WTC11 (cell line): ENCODE measurements around the gene KLF7.

ENCODE experiments used
- FOXJ3 ChIP-seq: sonication (generic); formaldehyde crosslinking; IDR thresholded peaks from 2 replicates; pipeline ENCODE4 v1.9.0; 2021; ENCODE audit warnings: missing genetic modification reagents, mild to moderate bottlenecking, borderline replicate concordance
- JAZF1 ChIP-seq: fragments of 250-450 bp; sonication (Bioruptor Pico); IDR thresholded peaks from 2 replicates; pipeline ENCODE4 v1.9.0; 2021; ENCODE audit warnings: moderate library complexity, mild to moderate bottlenecking, inconsistent platforms
- KAT7 ChIP-seq: sonication (generic); formaldehyde crosslinking; IDR thresholded peaks from 2 replicates; pipeline ENCODE4 v1.8.1; 2023; ENCODE audit warnings: missing genetic modification reagents, mild to moderate bottlenecking, borderline replicate concordance
- SMAD3 ChIP-seq: sonication (generic); formaldehyde crosslinking; IDR thresholded peaks from 2 replicates; pipeline ENCODE4 v1.8.0; 2022; ENCODE audit warnings: missing genetic modification reagents, mild to moderate bottlenecking, borderline replicate concordance
- TF ChIP-seq, protein P1 (sequence below): fragments of 250-450 bp; sonication (Bioruptor Pico); IDR thresholded peaks from 2 replicates; pipeline ENCODE4 v1.9.0; 2021; ENCODE audit warnings: mild to moderate bottlenecking
- TF ChIP-seq, protein P2 (sequence below): fragments of 200-600 bp; IDR thresholded peaks from 2 replicates; pipeline ENCODE4 v1.8.0; 2022; ENCODE audit warnings: antibody characterized with exemption
- TF ChIP-seq, protein P3 (sequence below): sonication (generic); formaldehyde crosslinking; IDR thresholded peaks from 2 replicates; pipeline ENCODE4 v1.8.0; 2022; ENCODE audit warnings: mild to moderate bottlenecking, missing genetic modification reagents

DNA sequence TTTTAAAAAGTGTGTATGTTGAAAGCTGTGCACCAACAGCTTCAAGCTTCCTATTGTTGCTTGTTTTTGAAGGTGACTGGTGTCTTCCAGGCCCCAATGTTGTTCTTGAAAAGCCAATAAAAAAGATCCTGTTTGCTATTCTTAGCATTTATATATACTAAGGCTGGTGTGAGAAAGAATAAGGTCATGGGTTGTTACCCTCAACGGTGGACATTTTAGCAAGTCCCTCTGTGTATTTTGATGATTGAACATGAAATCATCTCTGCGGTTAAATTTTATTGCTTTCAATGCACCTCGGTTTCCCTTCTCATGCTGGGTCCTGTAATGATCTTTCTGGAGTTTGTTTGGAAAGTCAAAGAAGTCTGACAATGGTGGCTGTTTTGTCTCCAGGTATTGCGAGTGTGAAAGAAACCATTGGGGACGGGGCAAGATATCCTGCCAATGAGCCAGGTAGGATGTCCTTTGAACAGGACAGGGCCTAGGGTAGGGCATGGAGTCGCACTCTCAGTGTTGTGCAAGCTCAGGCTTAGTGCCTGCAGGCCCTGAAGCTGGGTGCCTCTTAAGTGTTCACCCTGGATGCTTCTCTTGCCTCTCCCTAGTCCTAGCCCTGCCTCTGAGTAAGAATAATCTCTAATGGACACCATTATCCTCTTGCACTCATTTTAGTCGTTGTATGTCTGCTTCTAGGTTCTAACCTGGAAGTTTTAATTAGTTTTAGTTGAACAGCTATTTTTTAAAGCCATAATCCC lies 16.0 kb upstream of the KLF7 start:
- TF ChIP-seq SMAD3 (CRISPR knock-in tag) (no peak), JAZF1 (no peak), KAT7 (CRISPR knock-in tag) (no peak), FOXJ3 (CRISPR knock-in tag) (no peak)
- TF ChIP-seq, protein P1, sequence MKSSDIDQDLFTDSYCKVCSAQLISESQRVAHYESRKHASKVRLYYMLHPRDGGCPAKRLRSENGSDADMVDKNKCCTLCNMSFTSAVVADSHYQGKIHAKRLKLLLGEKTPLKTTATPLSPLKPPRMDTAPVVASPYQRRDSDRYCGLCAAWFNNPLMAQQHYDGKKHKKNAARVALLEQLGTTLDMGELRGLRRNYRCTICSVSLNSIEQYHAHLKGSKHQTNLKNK (CRISPR knock-in tag) = no peak
- TF ChIP-seq, protein P2, sequence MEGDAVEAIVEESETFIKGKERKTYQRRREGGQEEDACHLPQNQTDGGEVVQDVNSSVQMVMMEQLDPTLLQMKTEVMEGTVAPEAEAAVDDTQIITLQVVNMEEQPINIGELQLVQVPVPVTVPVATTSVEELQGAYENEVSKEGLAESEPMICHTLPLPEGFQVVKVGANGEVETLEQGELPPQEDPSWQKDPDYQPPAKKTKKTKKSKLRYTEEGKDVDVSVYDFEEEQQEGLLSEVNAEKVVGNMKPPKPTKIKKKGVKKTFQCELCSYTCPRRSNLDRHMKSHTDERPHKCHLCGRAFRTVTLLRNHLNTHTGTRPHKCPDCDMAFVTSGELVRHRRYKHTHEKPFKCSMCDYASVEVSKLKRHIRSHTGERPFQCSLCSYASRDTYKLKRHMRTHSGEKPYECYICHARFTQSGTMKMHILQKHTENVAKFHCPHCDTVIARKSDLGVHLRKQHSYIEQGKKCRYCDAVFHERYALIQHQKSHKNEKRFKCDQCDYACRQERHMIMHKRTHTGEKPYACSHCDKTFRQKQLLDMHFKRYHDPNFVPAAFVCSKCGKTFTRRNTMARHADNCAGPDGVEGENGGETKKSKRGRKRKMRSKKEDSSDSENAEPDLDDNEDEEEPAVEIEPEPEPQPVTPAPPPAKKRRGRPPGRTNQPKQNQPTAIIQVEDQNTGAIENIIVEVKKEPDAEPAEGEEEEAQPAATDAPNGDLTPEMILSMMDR = no peak
- TF ChIP-seq, protein P3, sequence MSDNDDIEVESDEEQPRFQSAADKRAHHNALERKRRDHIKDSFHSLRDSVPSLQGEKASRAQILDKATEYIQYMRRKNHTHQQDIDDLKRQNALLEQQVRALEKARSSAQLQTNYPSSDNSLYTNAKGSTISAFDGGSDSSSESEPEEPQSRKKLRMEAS (CRISPR knock-in tag) = no peak
